Neutrophil (primary cell): ENCODE data around the gene SLX9.
A peak's percentile ranks its signal among the peaks of the same experiment; 100 is the strongest.

Source experiments
- H3K27ac ChIP-seq: fragments of 200-600 bp; sonication (generic); 2 replicates; pipeline ENCODE4 v1.5.1; 2016; ENCODE audit warnings: mild to moderate bottlenecking, moderate library complexity
- H3K27me3 ChIP-seq: fragments of 200-600 bp; sonication (generic); 2 replicates; pipeline ENCODE4 v1.6.0; 2016; ENCODE audit warnings: mild to moderate bottlenecking
- H3K36me3 ChIP-seq: fragments of 200-600 bp; sonication (generic); 2 replicates; pipeline ENCODE4 v1.5.1; 2017
- H3K4me1 ChIP-seq, 2 experiments: fragments of 200-600 bp in 1 of 2; sonication (generic) in 1 of 2; 1 replicate in 1 of 2; 2 replicates in 1 of 2; pipeline versions ENCODE4 v1.5.1 to v1.6.1; 2013 to 2016; ENCODE audit warnings: low read depth in 1 of 2, low read length in 1 of 2, mild to moderate bottlenecking in 1 of 2, moderate library complexity in 1 of 2; ENCODE audit not compliant: control insufficient read depth in 1 of 2, insufficient read depth in 1 of 2
- H3K4me3 ChIP-seq, 2 experiments: fragments of 200-600 bp in 1 of 2; sonication (generic) in 1 of 2; 1 replicate in 1 of 2; 2 replicates in 1 of 2; pipeline ENCODE4 v1.5.1; 2013 to 2016; ENCODE audit warnings: low read depth in 1 of 2, low read length in 1 of 2, mild to moderate bottlenecking in 1 of 2, moderate library complexity in 1 of 2
- H3K9me3 ChIP-seq: fragments of 200-600 bp; sonication (generic); 2 replicates; pipeline ENCODE4 v1.5.1; 2016
- CTCF ChIP-seq: fragments of 200-600 bp; sonication (generic); IDR thresholded peaks from 2 replicates; pipeline ENCODE4 v1.5.1; 2016; ENCODE audit warnings: antibody characterized with exemption

The SLX9 gene

GRCh38 chr21:44948426-44949120, 8.7 kb downstream of the SLX9 start:
- no peak overlapping the region for H3K27ac ChIP-seq
- no peaks in the 10 kb centered on the region for H3K27me3 ChIP-seq
- no peaks in the 10 kb centered on the region for H3K9me3 ChIP-seq
- H3K4me3 ChIP-seq: no peak overlapping the region
- H3K4me1 ChIP-seq: peaks cover 0 to 6% of the 10 kb centered on the region in 2 experiments
- H3K36me3 ChIP-seq: peaks cover 26% of the 10 kb centered on the region
- no peak for TF ChIP-seq CTCF

- no peak for TF ChIP-seq CTCF
These were observed 9.4 kb downstream of the SLX9 start for GRCh38 chr21:44949161-44949778.

GRCh38 chr21:44949779-44950198, 10.0 kb downstream of the SLX9 start:
- no peaks in the 10 kb centered on the region for H3K9me3 ChIP-seq
- H3K4me3 ChIP-seq: no peak overlapping the region
- H3K27me3 ChIP-seq: no peaks in the 10 kb centered on the region
- peak; percentile 87 for TF ChIP-seq CTCF
- peaks cover 0 to 6% of the 10 kb centered on the region in 2 experiments for H3K4me1 ChIP-seq
- H3K36me3 ChIP-seq: peaks cover 14% of the 10 kb centered on the region
- peak overlapping the region; percentile 9 for H3K27ac ChIP-seq

More at GRCh38 chr21:44949161-44949778, 9.4 kb downstream of the SLX9 start:
- Histone ChIP-seq H3K27ac (peak overlapping the region; percentile 9), H3K9me3 (no peaks in the 10 kb centered on the region), H3K36me3 (peaks cover 19% of the 10 kb centered on the region), H3K4me1 (peaks cover 0 to 6% of the 10 kb centered on the region in 2 experiments), H3K27me3 (no peaks in the 10 kb centered on the region), H3K4me3 (no peak overlapping the region)

GRCh38 chr21:44950351-44950750, 10.5 kb downstream of the SLX9 start:
- peaks cover 10% of the 10 kb centered on the region for H3K36me3 ChIP-seq
- H3K27me3 ChIP-seq: no peaks in the 10 kb centered on the region
- no peak overlapping the region for H3K27ac ChIP-seq
- peaks cover 0 to 6% of the 10 kb centered on the region in 2 experiments for H3K4me1 ChIP-seq
- no peak for TF ChIP-seq CTCF
- H3K9me3 ChIP-seq: no peaks in the 10 kb centered on the region
- H3K4me3 ChIP-seq: no peak overlapping the region

- Histone ChIP-seq H3K9me3 (no peaks in the 10 kb centered on the region), H3K27me3 (no peaks in the 10 kb centered on the region), H3K4me1 (peaks cover 0 to 6% of the 10 kb centered on the region in 2 experiments), H3K36me3 (peaks cover 8% of the 10 kb centered on the region), H3K4me3 (no peak overlapping the region), H3K27ac (no peak overlapping the region)
- no peak for TF ChIP-seq CTCF
These were observed 11.5 kb downstream of the SLX9 start for GRCh38 chr21:44951186-44951915.
